HG03097 (cell line): ENCODE measurements around the gene VNN1.

ENCODE experiments used
- ATAC-seq: cut with Tn5 transposase; IDR thresholded peaks from one replicate; pipeline ENCODE4 v1.9.1; 2021; ENCODE audit not compliant: unreplicated experiment, low FRiP score

The VNN1 gene

GRCh38 chr6:132713352-132714134 is at the start of gene VNN1:
Gene VNN1, minus strand, starts transcription at chr6:132714055. Its CDS starts 20 bp downstream, at chr6:132714035.
- no peak for ATAC-seq

- ATAC-seq = peak; percentile 89
Measured at GRCh38 chr6:132763269-132763668, 49.4 kb upstream of the VNN1 start.

- ATAC-seq = no peak
Measured at GRCh38 chr6:132760256-132760655, 46.4 kb upstream of the VNN1 start.

- ATAC-seq = no peak
Measured at GRCh38 chr6:132758689-132759088, 44.8 kb upstream of the VNN1 start.

GRCh38 chr6:132752255-132752654 is 38.4 kb upstream of the VNN1 start:
- no peak for ATAC-seq

GRCh38 chr6:132751828-132752227 is 38.0 kb upstream of the VNN1 start:
- no peak for ATAC-seq

GRCh38 chr6:132751306-132751705 is 37.5 kb upstream of the VNN1 start:
- ATAC-seq = peak; percentile 47

- ATAC-seq = peak; percentile 66
Measured at GRCh38 chr6:132750455-132751248, 36.8 kb upstream of the VNN1 start.

GRCh38 chr6:132749111-132749510 is 35.3 kb upstream of the VNN1 start:
- no peak for ATAC-seq

- ATAC-seq = no peak
Measured at GRCh38 chr6:132748446-132748845, 34.6 kb upstream of the VNN1 start.

- no peak for ATAC-seq
Measured at GRCh38 chr6:132746048-132746447, 32.2 kb upstream of the VNN1 start.

GRCh38 chr6:132742495-132742894 is 28.6 kb upstream of the VNN1 start:
- ATAC-seq = no peak

GRCh38 chr6:132741281-132741680 is 27.4 kb upstream of the VNN1 start:
- no peak for ATAC-seq

GRCh38 chr6:132736239-132736638 is 22.4 kb upstream of the VNN1 start:
- ATAC-seq = no peak

- ATAC-seq = no peak
Measured at GRCh38 chr6:132734694-132735236, 20.9 kb upstream of the VNN1 start.

GRCh38 chr6:132733814-132734213 is 20.0 kb upstream of the VNN1 start:
- no peak for ATAC-seq

- ATAC-seq = no peak
Measured at GRCh38 chr6:132733283-132733682, 19.4 kb upstream of the VNN1 start.

GRCh38 chr6:132731086-132731485 is 17.2 kb upstream of the VNN1 start:
- no peak for ATAC-seq

GRCh38 chr6:132730560-132730959 is 16.7 kb upstream of the VNN1 start:
- ATAC-seq = no peak

GRCh38 chr6:132728616-132729015 is 14.8 kb upstream of the VNN1 start:
- no peak for ATAC-seq

- ATAC-seq = no peak
Measured at GRCh38 chr6:132726608-132726975, 12.7 kb upstream of the VNN1 start.
